HG02970 (cell line): Measurements from ENCODE around the gene PRMT7.
"Not testable (repeated sequence)": the region's sequence is repeated elsewhere in the genome, so short reads cannot be mapped to it uniquely, and the experiment has no call there.

Experiments used
- ATAC-seq: cut with Tn5 transposase; IDR thresholded peaks from one replicate; pipeline ENCODE4 v1.9.1; 2021; ENCODE audit warnings: mild to moderate bottlenecking, moderate library complexity, moderate number of reproducible peaks; ENCODE audit not compliant: unreplicated experiment, low FRiP score

Gene PRMT7

DNA sequence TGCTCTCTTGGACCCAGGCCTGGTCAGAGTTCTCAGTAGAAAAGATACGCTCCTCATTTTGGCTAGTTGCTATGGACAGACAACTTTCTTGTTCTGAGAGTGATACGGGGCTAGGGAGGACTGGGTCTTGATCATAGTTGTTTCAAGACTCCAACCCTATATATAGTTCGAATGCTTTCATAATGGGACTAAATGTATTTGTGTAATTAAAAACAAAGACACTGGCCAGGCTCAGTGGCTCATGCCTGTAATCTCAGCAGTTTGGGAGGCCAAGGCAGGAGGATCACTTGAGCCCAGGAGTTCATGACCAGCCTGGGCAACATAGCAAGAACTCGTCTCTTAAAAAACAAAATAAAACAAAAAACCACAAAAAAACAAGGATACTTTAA is 28.8 kb upstream of the PRMT7 start:
- ATAC-seq: no peak

DNA sequence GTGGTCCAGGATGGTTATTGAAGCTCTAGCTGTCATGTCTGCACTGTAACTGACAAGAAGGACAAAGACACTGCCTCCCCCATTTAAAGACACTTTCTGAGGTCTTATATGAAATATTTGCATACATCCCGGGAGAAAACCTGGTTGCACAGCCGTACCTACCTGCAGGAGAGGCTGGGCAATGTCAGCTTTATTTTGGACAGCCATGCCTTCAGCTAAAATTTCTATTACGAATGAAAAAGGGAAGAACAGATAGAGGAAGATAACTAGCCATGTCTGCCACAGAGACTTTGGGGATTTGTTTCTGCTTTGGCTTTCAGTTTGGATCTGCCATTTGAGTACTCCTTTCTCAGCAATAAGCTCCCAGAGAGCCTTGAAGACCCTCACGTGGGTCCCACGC is 27.5 kb upstream of the PRMT7 start:
- no peak for ATAC-seq

- no peak for ATAC-seq
Observed at GRCh38 chr16:68283801-68284598, 26.8 kb upstream of the PRMT7 start.

DNA sequence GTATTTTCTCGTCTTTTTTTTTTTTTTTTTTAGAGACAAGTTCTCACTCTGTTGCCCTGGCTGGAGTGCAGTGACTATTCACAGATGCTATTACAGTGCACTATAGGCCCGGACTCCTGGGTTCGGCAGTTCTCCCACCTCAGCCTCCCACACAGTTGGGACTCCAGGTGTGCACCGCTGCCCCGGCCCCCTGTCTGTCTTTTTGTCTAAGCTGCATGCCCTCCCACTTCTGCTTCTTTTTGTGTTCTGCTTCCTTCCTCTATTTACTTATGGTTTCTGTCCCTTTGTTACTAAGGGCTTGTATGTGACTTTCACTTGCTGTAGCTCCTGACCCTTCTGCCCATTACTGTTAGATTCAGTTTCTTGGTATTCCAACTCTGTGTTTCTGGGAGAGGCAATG is 26.0 kb upstream of the PRMT7 start:
- ATAC-seq: no peak

GRCh38 chr16:68285683-68286082 is 25.1 kb upstream of the PRMT7 start:
- ATAC-seq: no peak

DNA sequence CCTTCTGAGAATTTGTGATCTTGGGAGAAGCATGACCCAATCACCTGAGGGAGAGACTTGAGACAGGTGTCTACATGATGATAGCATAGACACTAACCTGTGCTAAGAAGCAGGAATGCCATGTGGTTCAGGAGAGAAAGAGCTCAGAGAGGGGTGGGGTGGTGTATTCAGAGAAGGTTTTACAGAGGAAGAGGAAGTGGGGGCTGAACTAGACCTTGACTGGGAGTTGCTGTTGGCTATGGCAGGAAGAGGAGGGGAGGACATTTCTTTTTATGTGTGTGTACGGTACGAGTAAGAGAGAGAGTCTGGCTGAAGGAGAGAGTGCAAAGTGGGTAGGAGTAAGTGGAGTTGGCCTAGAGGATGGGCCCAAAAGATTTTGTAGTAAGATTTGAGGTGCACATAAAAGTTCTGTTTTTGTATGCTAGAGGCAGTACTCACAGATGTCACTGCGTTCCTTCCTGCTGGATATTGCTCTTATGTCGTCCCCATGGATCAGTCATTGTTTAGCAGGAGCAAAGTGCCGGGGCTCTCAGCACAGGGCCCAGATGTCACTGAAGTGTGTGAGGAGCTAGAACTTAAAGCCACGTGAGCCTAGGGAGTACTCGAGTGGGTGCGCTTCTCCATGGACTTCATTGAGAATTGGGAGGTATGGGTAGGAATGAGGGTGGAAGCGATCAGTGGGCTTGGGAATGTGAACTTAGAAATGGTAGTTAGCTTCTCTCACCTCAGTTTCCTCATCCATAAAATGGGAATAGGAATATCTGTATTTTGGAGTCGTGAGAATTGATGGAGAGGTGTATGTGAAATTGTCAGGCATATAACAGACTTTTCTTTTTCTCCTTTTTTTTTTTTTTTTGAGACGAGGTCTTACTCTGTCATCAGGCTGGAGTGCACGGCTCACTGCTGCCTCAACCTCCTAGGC is 24.4 kb upstream of the PRMT7 start:
- ATAC-seq: no peak

- no peak for ATAC-seq
Observed at GRCh38 chr16:68287276-68288251, 23.3 kb upstream of the PRMT7 start.

DNA sequence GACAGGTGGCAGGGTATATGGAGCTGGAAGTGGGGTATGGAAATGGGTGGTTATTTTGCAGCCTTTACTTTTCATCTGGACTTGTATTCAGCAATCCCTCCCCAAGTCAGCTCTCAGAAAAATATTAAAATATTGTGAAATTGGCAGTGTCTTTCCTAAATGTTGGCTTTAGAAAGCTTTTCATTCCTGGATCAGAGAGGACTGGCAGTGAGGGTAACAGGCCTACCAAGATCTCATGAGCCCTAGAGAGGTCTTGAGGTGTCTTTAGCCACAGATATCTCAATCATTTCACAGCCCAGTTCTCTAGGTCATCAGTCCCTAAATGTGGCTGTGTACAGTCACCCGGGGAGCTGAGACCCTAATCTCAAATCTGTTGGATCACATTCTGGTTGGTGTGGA is 22.6 kb upstream of the PRMT7 start:
- no peak for ATAC-seq

- not testable (repeated sequence) for ATAC-seq
Observed at GRCh38 chr16:68288796-68289195, 22.0 kb upstream of the PRMT7 start.

DNA sequence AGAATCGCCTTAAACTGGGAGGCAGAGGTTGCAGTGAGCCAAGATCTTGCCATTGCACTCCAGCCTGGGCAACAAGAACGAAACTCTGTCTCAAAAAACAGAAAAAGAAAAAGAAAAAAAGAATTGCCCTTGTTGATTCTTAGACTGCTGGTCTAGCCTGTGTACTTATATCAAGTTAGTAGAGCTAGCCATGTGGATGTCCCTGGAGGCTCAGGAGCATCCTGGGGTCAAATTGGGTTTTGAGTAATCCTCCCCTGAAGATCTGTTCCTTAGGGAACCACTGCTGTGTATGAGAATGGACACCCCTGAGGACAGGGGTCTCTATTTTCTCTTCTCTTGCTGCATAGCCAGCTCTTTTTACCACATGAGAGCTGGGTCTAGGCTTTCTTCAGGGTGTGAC is 21.6 kb upstream of the PRMT7 start:
- ATAC-seq: no peak

GRCh38 chr16:68289621-68290329 is 21.0 kb upstream of the PRMT7 start:
- no peak for ATAC-seq

- ATAC-seq: no peak
Observed at GRCh38 chr16:68290450-68290849, 20.4 kb upstream of the PRMT7 start.

DNA sequence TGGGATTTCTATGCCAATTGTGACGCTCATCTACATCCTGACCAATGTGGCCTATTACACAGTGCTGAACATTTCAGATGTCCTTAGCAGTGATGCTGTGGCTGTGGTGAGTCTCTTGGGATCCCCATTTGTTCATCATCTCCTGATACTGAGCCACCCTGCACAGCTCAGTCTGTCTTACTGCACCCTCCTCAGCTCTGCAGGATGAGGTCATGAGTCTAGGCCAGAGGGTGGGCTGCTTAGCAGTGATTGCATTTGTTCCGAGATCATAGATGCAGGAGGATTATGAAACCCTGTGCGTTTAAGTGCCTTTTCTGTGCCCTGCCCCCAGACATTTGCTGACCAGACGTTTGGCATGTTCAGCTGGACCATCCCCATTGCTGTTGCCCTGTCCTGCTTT is 19.6 kb upstream of the PRMT7 start:
- ATAC-seq: no peak

DNA sequence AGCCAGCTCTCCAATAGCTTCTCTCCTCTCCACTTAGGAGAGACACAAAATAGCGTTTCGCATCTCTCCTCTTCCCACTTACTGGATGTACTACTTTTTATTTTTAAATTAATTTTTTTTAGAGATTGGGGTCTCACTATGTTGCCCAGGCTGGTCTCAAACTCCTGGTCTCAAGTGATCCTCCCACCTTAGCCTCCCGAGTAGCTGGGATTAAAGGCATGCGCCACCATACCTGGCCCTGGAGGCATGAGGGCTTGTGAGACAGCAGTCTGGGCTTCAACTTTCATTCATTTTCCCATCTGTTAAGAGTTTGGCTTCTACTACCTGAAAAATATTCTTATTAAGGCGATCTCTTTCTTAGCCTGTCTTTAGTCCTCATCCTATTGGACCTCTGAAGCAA is 18.4 kb upstream of the PRMT7 start:
- ATAC-seq: no peak

DNA sequence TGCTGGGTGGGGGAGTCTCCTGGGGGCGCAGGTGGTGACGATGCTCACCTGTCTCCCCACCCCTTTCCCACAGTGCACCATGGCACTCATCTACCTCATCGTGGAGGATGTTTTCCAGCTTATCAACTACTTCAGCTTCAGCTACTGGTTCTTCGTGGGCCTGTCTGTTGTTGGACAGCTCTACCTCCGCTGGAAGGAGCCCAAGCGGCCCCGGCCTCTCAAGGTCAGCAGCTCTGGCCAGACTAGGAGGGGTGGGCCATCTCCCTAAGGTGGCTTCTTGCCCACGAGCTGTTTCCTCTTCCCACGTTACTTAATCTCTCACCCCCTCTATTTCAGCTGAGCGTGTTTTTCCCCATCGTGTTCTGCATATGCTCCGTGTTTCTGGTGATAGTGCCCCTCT is 14.5 kb upstream of the PRMT7 start:
- no peak for ATAC-seq

GRCh38 chr16:68296693-68297092 is 14.1 kb upstream of the PRMT7 start:
- ATAC-seq: no peak

GRCh38 chr16:68297908-68298307 is 12.9 kb upstream of the PRMT7 start:
- no peak for ATAC-seq

DNA sequence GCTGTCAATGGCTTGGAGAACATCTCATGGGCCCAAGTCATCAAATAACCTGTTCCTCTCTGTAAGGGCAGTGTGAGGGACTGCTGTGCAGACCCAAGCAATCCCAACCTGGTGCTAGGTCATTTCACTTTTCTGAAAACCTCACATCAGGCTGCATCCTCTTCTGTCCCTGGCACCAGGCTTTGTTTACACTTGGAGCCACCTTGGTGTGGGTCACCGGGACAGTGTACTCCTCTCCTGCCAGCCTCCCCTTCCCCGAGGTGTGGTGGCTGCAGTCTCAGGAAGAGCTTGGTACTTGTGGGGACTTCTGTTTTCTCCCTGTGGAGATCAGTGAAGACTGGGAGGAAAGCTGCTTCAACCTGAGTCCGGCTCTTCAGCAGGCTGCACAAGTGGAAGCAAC is 12.5 kb upstream of the PRMT7 start:
- no peak for ATAC-seq

GRCh38 chr16:68298907-68299561 is 11.8 kb upstream of the PRMT7 start:
- ATAC-seq: no peak
